ENCODE measurements around the gene SLC5A8. TPM values are rescaled to one million over a fixed set of nuclear protein-coding genes. Genes with fewer than 3 reads are reported as not detected.

The SLC5A8 gene, protein sequence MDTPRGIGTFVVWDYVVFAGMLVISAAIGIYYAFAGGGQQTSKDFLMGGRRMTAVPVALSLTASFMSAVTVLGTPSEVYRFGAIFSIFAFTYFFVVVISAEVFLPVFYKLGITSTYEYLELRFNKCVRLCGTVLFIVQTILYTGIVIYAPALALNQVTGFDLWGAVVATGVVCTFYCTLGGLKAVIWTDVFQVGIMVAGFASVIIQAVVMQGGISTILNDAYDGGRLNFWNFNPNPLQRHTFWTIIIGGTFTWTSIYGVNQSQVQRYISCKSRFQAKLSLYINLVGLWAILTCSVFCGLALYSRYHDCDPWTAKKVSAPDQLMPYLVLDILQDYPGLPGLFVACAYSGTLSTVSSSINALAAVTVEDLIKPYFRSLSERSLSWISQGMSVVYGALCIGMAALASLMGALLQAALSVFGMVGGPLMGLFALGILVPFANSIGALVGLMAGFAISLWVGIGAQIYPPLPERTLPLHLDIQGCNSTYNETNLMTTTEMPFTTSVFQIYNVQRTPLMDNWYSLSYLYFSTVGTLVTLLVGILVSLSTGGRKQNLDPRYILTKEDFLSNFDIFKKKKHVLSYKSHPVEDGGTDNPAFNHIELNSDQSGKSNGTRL
- total RNA-seq = not detected

- ATAC-seq = no peak
Observed at GRCh38 chr12:101209319-101210302, at the start of gene SLC5A8. SLC5A8 (minus strand) TSS chr12:101210238; CDS start chr12:101209848, 390 bp downstream.

DNA sequence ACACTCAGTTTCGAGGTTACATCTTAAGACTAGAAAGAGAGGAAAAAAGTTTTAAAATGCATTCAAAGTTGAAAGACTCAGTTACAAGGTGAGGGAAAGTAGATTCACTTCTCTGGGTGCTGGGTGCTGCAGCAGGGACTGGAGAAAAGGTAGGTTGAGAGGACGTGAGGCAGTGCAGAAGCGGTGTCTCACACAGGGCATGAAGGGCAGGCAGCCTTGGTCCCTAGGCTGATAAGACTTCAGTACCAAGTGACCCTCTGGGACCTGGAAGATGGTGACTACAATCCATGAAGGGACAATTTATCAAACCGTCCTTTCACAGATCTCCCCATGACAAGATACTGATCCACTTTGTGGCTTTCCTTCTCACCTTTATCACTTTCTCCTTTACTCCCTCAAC, 47.3 kb upstream of the SLC5A8 start:
- ATAC-seq = no peak

DNA sequence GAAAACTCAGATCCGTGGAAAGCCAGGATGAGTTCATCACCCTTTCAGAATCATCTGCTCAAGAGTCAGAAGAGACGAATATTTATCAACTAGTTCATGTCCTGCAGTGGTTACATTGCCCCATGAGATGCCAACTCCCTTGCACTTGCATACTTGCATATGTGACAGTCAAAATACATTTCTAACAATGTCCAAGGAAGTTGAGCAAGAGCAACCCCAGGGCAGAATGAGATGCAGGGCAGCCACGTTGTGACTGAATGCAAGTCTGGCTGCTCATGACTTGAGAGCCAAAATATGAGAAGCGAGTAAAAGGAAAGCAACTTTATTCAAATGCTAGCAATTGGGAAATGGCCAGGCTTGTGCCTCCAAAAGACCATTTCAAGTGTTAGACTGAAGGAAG, 46.2 kb upstream of the SLC5A8 start:
- no peak for ATAC-seq

- no peak for ATAC-seq
Observed at GRCh38 chr12:101243616-101244015, 33.6 kb upstream of the SLC5A8 start.

- ATAC-seq = no peak
Observed at GRCh38 chr12:101243074-101243473, 33.0 kb upstream of the SLC5A8 start.

DNA sequence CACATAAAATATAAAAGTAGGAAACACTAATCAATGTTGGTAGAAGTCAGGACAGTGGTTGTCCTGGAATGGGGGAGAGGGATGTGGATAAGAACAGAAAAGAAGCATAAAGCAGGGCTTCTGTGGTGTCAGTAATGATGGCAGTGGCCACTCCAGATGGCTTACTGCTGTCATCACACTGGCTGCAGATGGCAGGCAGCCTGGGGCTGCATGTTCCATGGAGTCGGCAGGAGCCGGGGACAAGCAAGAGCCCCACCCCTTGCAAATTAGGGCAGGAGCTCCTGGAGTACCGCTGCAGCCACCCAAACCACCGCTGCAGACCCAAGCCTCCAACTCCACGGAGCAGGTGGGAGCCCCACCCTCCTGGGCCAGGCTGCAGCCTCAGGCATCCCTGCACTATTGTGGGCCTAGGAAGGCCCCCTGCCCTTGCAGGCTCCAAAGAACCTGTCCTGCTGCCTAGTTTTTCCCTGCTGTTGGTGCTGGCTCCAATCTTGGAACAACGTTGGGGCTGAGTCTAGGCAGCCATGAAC, 28.8 kb upstream of the SLC5A8 start:
- ATAC-seq = no peak

DNA sequence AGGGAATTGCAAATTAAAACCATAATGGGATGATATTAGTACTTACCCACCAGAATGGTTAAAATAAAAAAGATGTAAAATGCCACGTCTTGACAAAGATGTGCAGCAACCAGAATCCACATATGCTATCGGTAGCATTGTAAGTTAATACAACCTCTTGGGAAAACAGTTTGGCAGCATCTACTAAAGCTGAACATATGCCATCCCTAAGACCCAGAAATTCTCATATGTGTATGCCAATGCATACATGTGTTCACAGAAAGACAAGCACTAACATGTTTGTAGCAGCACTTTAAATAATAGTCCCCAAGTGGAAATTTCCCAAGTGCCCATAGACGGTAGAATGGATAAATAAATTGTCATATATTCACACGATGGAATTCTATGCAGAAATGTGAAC, 28.3 kb upstream of the SLC5A8 start:
- no peak for ATAC-seq

DNA sequence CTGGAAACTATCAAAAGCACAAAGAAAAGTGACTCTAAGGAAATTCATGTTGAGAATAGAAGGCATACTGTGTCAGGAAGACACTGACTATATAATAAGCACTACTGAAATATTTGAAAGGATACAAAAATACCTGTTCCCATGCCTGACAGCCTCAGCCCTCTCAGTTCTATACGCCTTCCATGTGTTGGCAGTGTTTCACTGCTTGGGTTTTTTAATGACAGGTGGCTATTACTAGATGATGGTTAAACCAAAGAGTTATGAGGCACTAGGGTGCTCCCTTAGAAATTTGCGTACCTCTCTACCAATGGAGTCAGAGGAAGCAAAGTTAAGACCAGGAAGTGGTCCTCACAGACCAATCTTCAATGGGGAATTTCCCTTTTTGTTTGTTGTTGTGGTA, 25.6 kb upstream of the SLC5A8 start:
- ATAC-seq = no peak

- no peak for ATAC-seq
Observed at GRCh38 chr12:101231636-101232035, 21.6 kb upstream of the SLC5A8 start.

DNA sequence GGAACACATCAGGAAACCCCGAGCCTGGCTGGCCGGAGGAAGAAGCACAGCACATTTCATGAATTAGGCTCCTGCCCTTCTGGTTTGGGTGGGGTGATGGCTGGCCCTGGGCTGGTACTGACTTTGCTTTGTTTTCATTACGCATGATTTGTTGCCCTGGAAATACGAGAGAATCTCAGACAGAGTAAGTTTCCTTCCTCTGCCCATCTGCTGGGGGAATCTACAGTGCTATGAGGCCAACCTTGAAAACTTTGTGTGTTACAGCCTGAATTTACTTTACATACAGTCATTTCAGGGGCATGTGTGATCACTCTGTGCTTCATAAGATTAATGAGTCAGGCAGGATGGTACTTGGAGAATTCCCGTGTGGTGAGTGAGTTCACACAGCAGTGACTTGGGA, 20.5 kb upstream of the SLC5A8 start:
- ATAC-seq = peak; percentile 74

- ATAC-seq = no peak
Observed at GRCh38 chr12:101229841-101230241, 19.8 kb upstream of the SLC5A8 start.

GRCh38 chr12:101221301-101221700, 11.3 kb upstream of the SLC5A8 start:
- no peak for ATAC-seq

- no peak for ATAC-seq
Observed at GRCh38 chr12:101216810-101217209, 6.8 kb upstream of the SLC5A8 start.

GRCh38 chr12:101207086-101207780, 2.8 kb downstream of the SLC5A8 start:
- peak; percentile 48 for ATAC-seq

- no peak for ATAC-seq
Observed at GRCh38 chr12:101204602-101205304, 5.3 kb downstream of the SLC5A8 start.

DNA sequence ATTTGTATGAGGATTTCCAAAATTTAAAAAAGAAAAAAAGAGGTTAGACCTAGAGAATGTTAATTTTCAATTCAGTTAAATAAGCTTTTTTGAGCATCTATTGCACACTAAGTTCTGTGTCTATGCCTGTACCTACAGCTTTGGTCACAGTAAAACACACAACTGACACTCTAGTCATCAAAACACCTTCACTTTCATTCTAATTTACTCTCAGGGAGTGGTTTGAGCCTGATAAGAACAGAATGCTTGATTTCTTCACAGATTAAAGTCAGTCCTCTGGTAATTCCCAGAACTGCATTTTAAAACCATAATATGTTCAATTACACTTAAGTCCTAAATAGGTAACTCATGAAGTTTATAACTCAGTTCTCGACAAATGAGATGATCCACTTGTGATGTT, 9.2 kb downstream of the SLC5A8 start:
- no peak for ATAC-seq

GRCh38 chr12:101200145-101200544, 9.9 kb downstream of the SLC5A8 start:
- ATAC-seq = no peak

GRCh38 chr12:101186291-101186690, 23.7 kb downstream of the SLC5A8 start:
- no peak for ATAC-seq

DNA sequence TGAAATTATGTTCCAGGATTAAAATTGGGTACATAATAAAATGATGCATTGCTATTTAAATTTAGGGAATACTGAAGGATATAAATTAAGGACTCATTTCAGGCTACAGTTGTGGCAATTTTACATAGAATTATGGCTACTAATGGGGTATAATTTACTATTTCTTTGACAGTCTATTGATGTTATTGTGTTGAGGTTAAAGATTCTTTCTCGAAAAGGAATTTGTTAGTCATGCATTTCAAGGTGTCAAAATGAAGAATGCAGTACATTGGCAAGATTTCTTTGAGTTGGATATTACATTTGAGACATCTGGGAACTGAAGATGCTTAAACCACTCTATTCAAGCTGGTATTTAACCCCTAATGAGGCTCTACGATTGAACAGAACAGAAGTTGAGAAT, 28.3 kb downstream of the SLC5A8 start:
- no peak for ATAC-seq

DNA sequence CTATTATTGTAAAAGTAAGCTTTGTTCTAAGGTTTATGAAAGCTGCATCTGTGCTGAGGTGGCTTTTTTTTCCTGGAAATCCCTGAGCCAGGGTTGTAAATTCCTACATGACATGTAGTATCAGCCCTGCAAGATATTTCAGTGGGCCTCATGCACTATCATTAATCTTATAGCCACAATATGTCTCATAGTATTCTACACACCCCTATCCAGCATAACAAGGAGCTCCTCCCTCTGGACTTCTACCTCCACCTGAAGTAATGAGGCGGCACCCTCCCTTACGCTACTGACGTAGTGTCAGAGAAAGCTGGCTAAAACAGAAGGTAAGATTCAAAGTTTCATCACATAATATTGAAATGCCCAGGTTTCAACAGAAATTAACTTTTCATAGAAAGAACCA, 35.5 kb downstream of the SLC5A8 start:
- ATAC-seq = no peak

DNA sequence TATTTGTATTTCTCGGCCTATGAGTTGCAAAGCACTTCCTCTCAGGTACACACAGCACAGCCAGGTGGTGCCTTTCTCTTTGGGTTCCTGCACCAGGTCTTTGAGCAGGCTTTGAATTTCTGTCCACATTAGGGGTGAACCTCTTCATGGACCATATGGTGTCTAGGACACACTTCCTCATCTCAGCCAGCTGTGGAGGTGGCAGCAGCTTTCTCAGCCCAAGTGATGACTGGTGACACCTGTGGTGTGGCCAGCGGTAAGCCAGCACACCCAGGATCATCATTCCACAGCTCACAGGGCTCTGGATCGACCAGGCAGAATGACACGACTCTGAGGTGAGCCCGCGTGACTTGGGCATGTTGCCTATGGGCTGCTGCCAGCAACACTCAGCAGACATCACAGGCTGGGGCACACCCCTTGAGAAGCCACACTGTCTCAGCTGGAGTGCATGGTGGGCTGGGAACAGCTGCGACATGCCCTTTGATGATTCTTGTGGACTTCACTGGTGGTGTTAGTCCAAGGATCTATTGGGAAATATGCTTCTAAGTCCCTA, 36.8 kb downstream of the SLC5A8 start:
- peak; percentile 63 for ATAC-seq

Measured in esophagus mucosa (tissue), 1 donor.